A549 (cell line): ENCODE results near the gene PPA2. TPM values are rescaled to one million over a fixed set of nuclear protein-coding genes. Genes with fewer than 3 reads are reported as not detected.

Experiments used
- ATAC-seq, 2 experiments: fragments of 200-7000 bp in 1 of 2; fragments of >200 bp in 1 of 2; cut with Nextera tagmentation in 1 of 2; cut with Tn5 transposase in 1 of 2; 3 replicates each; pipeline versions ENCODE4 v1.8.0 to v1.9.1; 2018 to 2020; ENCODE audit warnings: mild to moderate bottlenecking in 1 of 2, moderate library complexity in 1 of 2
- CTCF ChIA-PET: fragments of 300-600 bp; sonication (Branson Sonifier 250); formaldehyde crosslinking; extraction: SDS; loops from one replicate; lab custom pipeline; 2021; ENCODE audit warnings: antibody characterized with exemption, inconsistent platforms; lab: Yijun Ruan, JAX
- POLR2A ChIA-PET: fragments of 350-600 bp; formaldehyde crosslinking; extraction: SDS; loops from one replicate; lab custom pipeline; 2021; ENCODE audit warnings: antibody characterized with exemption, inconsistent platforms; lab: Yijun Ruan, JAX
- DNase-seq, 2 experiments: peaks; one replicate each; pipeline versions ENCODE4 v3.0.0 to v3.0.0-alpha.2; 2011 to 2016; ENCODE audit warnings: low read depth in 1 of 2, low spot score in 1 of 2
- FAIRE-seq: peaks from 2 replicates; lab custom pipeline; 2011; peaks lifted over from hg19 to GRCh38; lab: Jason Lieb, UNC
- H3K27ac ChIP-seq, 2 experiments: fragments of >200 bp; sonication (Bioruptor Twin); formaldehyde crosslinking; 3 replicates each; pipeline ENCODE4 v1.5.1; 2016 to 2017
- H3K4me1 ChIP-seq: fragments of >200 bp; sonication (Bioruptor Twin); formaldehyde crosslinking; 3 replicates; pipeline ENCODE4 v1.6.1; 2016
- H3K4me2 ChIP-seq: fragments of >200 bp; sonication (Bioruptor Twin); formaldehyde crosslinking; 3 replicates; pipeline ENCODE4 v1.6.1; 2016
- H3K4me3 ChIP-seq: fragments of >200 bp; sonication (Bioruptor Twin); formaldehyde crosslinking; 3 replicates; pipeline ENCODE4 v1.5.1; 2016
- H3K9me3 ChIP-seq: fragments of >200 bp; sonication (Bioruptor Twin); formaldehyde crosslinking; 3 replicates; pipeline ENCODE4 v1.6.1; 2016
- BHLHE40 ChIP-seq: IDR thresholded peaks from 2 replicates; pipeline ENCODE4 v1.6.1; 2012; ENCODE audit warnings: low read depth, low read length, inconsistent platforms
- CHD2 ChIP-seq: fragments of 150-350 bp; IDR thresholded peaks from 2 replicates; pipeline ENCODE4 v1.6.1; 2014; ENCODE audit warnings: low read length; ENCODE audit not compliant: partially characterized antibody
- FOSL2 ChIP-seq, 2 experiments: fragments of 450-650 bp in 1 of 2; fragments of >200 bp in 1 of 2; sonication (Bioruptor Twin) in 1 of 2; formaldehyde crosslinking; IDR thresholded peaks; 2 replicates each; pipeline versions ENCODE4 v1.5.0 to v1.6.1; 2016 to 2020; ENCODE audit warnings: mild to moderate bottlenecking in 1 of 2, moderate library complexity in 1 of 2
- HOXA7 ChIP-seq: fragments of 250-450 bp; sonication (Bioruptor Pico); IDR thresholded peaks from 2 replicates; pipeline ENCODE4 v1.5.0; 2020; ENCODE audit warnings: mild to moderate bottlenecking, moderate library complexity
- HOXB5 ChIP-seq: fragments of 250-450 bp; sonication (Bioruptor Pico); IDR thresholded peaks from 2 replicates; pipeline ENCODE4 v1.5.0; 2020; ENCODE audit warnings: mild to moderate bottlenecking, moderate library complexity
- JUN ChIP-seq, 2 experiments: fragments of >200 bp; sonication (Bioruptor Twin); formaldehyde crosslinking; IDR thresholded peaks; 2 replicates in 1 of 2; 3 replicates in 1 of 2; pipeline ENCODE4 v1.6.1; 2016 to 2017
- KDM5A ChIP-seq: fragments of 200-600 bp; sonication (generic); IDR thresholded peaks from 2 replicates; pipeline ENCODE4 v1.6.1; 2016; ENCODE audit warnings: antibody characterized with exemption, mild to moderate bottlenecking
- MAFK ChIP-seq: fragments of 450-650 bp; IDR thresholded peaks from 2 replicates; pipeline ENCODE4 v1.6.1; 2014; ENCODE audit not compliant: partially characterized antibody
- NFE2L2 ChIP-seq: fragments of 150-350 bp; conservative IDR thresholded peaks from 2 replicates; pipeline ENCODE4 v1.6.1; 2014; ENCODE audit warnings: low read length
- PHF8 ChIP-seq: fragments of 200-600 bp; sonication (generic); IDR thresholded peaks from 2 replicates; pipeline ENCODE4 v1.6.1; 2016; ENCODE audit warnings: low read depth, mild to moderate bottlenecking, antibody characterized with exemption, moderate library complexity, borderline replicate concordance
- RAD21 ChIP-seq, 2 experiments: fragments of >200 bp in 1 of 2; sonication (Bioruptor Twin) in 1 of 2; formaldehyde crosslinking in 1 of 2; IDR thresholded peaks in 1 of 2; conservative IDR thresholded peaks in 1 of 2; 2 replicates in 1 of 2; 3 replicates in 1 of 2; pipeline ENCODE4 v1.6.1; 2012 to 2018; ENCODE audit warnings: inconsistent platforms in 1 of 2
- RARB ChIP-seq: fragments of 250-450 bp; sonication (Bioruptor Pico); IDR thresholded peaks from 2 replicates; pipeline ENCODE4 v1.8.0; 2021; ENCODE audit warnings: mild to moderate bottlenecking, moderate library complexity
- SMC3 ChIP-seq: fragments of >200 bp; sonication (Bioruptor Twin); formaldehyde crosslinking; IDR thresholded peaks from 3 replicates; pipeline ENCODE4 v1.6.1; 2018; ENCODE audit warnings: inconsistent platforms
- SREBF2 ChIP-seq: fragments of 450-650 bp; IDR thresholded peaks from 2 replicates; pipeline ENCODE4 v1.6.1; 2014; ENCODE audit warnings: mild to moderate bottlenecking, moderate library complexity
- TFCP2L1 ChIP-seq: fragments of 250-450 bp; sonication (Bioruptor Pico); IDR thresholded peaks from 2 replicates; pipeline ENCODE4 v1.5.0; 2021; ENCODE audit warnings: mild to moderate bottlenecking
- TP53 ChIP-seq: fragments of 250-450 bp; sonication (Bioruptor Pico); IDR thresholded peaks from 2 replicates; pipeline ENCODE4 v1.5.0; 2021; ENCODE audit warnings: mild to moderate bottlenecking, moderate library complexity
- ZFP36 ChIP-seq: fragments of 450-650 bp; IDR thresholded peaks from 2 replicates; pipeline ENCODE4 v1.6.1; 2014; ENCODE audit warnings: borderline replicate concordance; ENCODE audit not compliant: partially characterized antibody
- ZNF302 ChIP-seq: fragments of 250-450 bp; sonication (Bioruptor Pico); IDR thresholded peaks from 2 replicates; pipeline ENCODE4 v1.9.0; 2021; ENCODE audit warnings: inconsistent platforms, mild to moderate bottlenecking, moderate library complexity
- WGBS: methylation state at CpG from one replicate; pipeline ENCODE4 v1.1.6; 2017; ENCODE audit errors: missing lambda C conversion rate; 5-methylcytosine and 5-hydroxymethylcytosine counted together
- polyA minus RNA-seq: library from RNA; depleted of rRNA, polyadenylated mRNA; stranded (reverse); fragments of >200 nt; gene quantifications from 2 replicates; pipeline ENCODE4 v1.2.3, GENCODE V29; 2011; rRNA and poly(A)+ RNA removed
- polyA plus RNA-seq, 4 experiments: library from polyadenylated mRNA; depleted of rRNA in 3 of 4; stranded (reverse); fragments of >200 nt; fragmentation: RNase III in 1 of 4; extraction: RNeasy Plus Mini Kit Qiagen cat#74134 plus additional on column Dnase treatment in 1 of 4; gene quantifications; 2 replicates in 3 of 4; 3 replicates in 1 of 4; pipeline ENCODE4 v1.2.3, GENCODE V29; 2011 to 2017
- TF ChIP-seq, protein P1 (sequence below): fragments of 150-350 bp; IDR thresholded peaks from 2 replicates; pipeline ENCODE4 v1.6.1; 2014; ENCODE audit warnings: low read depth, mild to moderate bottlenecking, low read length
- TF ChIP-seq, protein P2 (sequence below): fragments of 200-600 bp; sonication (generic); IDR thresholded peaks from 2 replicates; pipeline ENCODE4 v1.6.1; 2016; ENCODE audit warnings: antibody characterized with exemption, mild to moderate bottlenecking, moderate library complexity
- TF ChIP-seq, protein P3 (sequence below): fragments of >200 bp; sonication (Bioruptor Twin); formaldehyde crosslinking; IDR thresholded peaks from 3 replicates; pipeline ENCODE4 v1.5.1; 2016
- TF ChIP-seq, protein P4 (sequence below): IDR thresholded peaks from 2 replicates; pipeline ENCODE4 v1.6.1; 2012; ENCODE audit warnings: low read depth, borderline replicate concordance
- TF ChIP-seq, protein P5 (sequence below): fragments of >200 bp; sonication (Bioruptor Twin); formaldehyde crosslinking; IDR thresholded peaks from 3 replicates; pipeline ENCODE4 v1.6.1; 2016
- TF ChIP-seq, protein P6 (sequence below): fragments of 450-650 bp; IDR thresholded peaks from 2 replicates; pipeline ENCODE4 v1.6.1; 2014; ENCODE audit warnings: antibody characterized with exemption
- TF ChIP-seq, protein P7 (sequence below): fragments of 250-450 bp; sonication (Bioruptor Pico); IDR thresholded peaks from 2 replicates; pipeline ENCODE4 v1.5.0; 2020; ENCODE audit warnings: low read depth, mild to moderate bottlenecking, moderate library complexity

PPA2 gene
- polyA plus RNA-seq (2011; rRNA removed), result 125 and 140 TPM in 2 replicates
- 35.9 and 36.2 TPM in 2 replicates for polyA plus RNA-seq (2012; cell fraction: cytosol; rRNA removed)
- 18.8 and 24.5 TPM in 2 replicates for polyA plus RNA-seq (2012; cell fraction: nucleus; rRNA removed)
- 87.1 to 94.8 TPM (median 89.1 TPM) in 3 replicates for polyA plus RNA-seq (2017; fragmentation: RNase III; extraction: RNeasy Plus Mini Kit Qiagen cat#74134 plus additional on column Dnase treatment)
- 23.2 and 30.4 TPM in 2 replicates for polyA minus RNA-seq

DNA sequence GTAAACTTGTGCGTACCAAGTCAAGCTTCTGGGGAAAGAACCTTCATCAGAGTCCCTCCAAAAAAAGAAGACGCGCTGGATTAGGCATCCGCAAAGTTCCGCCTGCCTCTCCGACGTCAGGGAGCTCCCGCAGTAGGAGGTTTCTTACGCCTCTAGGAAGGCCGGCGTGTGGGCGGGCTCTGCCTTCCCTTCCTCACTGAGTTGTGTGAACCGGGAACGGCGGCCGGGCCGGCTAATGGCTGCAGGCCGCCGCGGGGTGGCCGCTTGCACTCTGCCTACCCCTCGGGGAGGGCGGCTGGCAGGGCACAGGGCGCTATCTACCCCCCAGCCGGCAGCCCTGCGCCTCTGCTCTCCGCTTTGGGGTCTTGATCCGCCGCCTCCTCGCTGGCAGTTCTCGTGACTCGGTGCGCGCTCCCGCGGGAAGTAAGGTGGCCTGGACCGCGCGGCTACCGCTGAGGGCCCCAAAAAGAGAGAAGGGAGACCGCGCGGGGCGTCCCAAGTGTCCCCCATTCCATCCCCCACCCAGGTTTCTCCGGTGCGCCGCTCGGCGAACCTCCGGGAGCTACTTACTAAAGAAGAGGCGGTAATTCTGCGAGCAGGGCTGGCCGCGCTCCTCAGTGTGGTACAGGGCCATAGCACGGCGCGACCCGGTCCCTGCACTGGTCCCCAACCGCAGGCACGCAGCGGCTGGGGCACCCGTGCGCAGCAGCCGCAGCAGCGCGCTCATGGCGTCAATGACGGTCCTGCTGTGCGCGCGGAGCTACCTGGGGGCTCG, at the start of gene PPA2:
Gene PPA2 (minus strand): TSS at position 739 of the 775 bp plus-strand sequence. CDS start 12 bp downstream, at position 727.
- ChIA-PET POLR2A (interaction anchor here (0.5 to 1.9 kb wide), 7 partner anchors 9 to 721 kb away, joined by 3 to 9 read pairs (median 3); partner anchors contain the start of gene TET2), CTCF (interaction anchor here (0.6 to 2.0 kb wide), 23 partner anchors 11 to 728 kb away, joined by 3 to 10 read pairs (median 4); partner anchors contain the start of genes GSTCD, INTS12 and TET2)
- Histone ChIP-seq H3K9me3 (no peaks in the 10 kb centered on the region), H3K4me1 (peaks cover 14% of the 10 kb centered on the region), H3K27ac (peak within 1 kb of the TSS; percentile 93 to 99), H3K4me2 (peak within 1 kb of the TSS; percentile 83), H3K4me3 (peak within 1 kb of the TSS; percentile 78)
- FAIRE-seq (no peak), ATAC-seq (peak; percentile 93 to 94), DNase-seq (peak; percentile 43 to 85)
- WGBS, result 0% methylated on average over 4 of the region's 72 CpGs
- no peak for TF ChIP-seq MAFK
- no peak for TF ChIP-seq SMC3
- TF ChIP-seq HOXA7 (CRISPR knock-in tag), result no peak
- TF ChIP-seq HOXB5, result no peak
- no peak for TF ChIP-seq ZFP36
- peak in 1 of 2 experiments; percentile 72; a peak in 2 of 5 replicates for TF ChIP-seq JUN (IDR thresholded peaks at IDR 0.05)
- no peak for TF ChIP-seq BHLHE40
- no peak for TF ChIP-seq FOSL2 (IDR thresholded peaks at IDR 0.05)
- TF ChIP-seq FOSL2 (CRISPR knock-in tag; IDR thresholded peaks at IDR 0.05), result no peak
- TF ChIP-seq, protein P1, sequence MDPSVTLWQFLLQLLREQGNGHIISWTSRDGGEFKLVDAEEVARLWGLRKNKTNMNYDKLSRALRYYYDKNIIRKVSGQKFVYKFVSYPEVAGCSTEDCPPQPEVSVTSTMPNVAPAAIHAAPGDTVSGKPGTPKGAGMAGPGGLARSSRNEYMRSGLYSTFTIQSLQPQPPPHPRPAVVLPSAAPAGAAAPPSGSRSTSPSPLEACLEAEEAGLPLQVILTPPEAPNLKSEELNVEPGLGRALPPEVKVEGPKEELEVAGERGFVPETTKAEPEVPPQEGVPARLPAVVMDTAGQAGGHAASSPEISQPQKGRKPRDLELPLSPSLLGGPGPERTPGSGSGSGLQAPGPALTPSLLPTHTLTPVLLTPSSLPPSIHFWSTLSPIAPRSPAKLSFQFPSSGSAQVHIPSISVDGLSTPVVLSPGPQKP, result no peak
- TF ChIP-seq, protein P2, sequence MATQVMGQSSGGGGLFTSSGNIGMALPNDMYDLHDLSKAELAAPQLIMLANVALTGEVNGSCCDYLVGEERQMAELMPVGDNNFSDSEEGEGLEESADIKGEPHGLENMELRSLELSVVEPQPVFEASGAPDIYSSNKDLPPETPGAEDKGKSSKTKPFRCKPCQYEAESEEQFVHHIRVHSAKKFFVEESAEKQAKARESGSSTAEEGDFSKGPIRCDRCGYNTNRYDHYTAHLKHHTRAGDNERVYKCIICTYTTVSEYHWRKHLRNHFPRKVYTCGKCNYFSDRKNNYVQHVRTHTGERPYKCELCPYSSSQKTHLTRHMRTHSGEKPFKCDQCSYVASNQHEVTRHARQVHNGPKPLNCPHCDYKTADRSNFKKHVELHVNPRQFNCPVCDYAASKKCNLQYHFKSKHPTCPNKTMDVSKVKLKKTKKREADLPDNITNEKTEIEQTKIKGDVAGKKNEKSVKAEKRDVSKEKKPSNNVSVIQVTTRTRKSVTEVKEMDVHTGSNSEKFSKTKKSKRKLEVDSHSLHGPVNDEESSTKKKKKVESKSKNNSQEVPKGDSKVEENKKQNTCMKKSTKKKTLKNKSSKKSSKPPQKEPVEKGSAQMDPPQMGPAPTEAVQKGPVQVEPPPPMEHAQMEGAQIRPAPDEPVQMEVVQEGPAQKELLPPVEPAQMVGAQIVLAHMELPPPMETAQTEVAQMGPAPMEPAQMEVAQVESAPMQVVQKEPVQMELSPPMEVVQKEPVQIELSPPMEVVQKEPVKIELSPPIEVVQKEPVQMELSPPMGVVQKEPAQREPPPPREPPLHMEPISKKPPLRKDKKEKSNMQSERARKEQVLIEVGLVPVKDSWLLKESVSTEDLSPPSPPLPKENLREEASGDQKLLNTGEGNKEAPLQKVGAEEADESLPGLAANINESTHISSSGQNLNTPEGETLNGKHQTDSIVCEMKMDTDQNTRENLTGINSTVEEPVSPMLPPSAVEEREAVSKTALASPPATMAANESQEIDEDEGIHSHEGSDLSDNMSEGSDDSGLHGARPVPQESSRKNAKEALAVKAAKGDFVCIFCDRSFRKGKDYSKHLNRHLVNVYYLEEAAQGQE, result peak; percentile 49
- no peak for TF ChIP-seq TP53 (CRISPR knock-in tag)
- TF ChIP-seq KDM5A, result no peak
- no peak for TF ChIP-seq SREBF2
- TF ChIP-seq ZNF302 (CRISPR knock-in tag), result no peak
- TF ChIP-seq, protein P3, sequence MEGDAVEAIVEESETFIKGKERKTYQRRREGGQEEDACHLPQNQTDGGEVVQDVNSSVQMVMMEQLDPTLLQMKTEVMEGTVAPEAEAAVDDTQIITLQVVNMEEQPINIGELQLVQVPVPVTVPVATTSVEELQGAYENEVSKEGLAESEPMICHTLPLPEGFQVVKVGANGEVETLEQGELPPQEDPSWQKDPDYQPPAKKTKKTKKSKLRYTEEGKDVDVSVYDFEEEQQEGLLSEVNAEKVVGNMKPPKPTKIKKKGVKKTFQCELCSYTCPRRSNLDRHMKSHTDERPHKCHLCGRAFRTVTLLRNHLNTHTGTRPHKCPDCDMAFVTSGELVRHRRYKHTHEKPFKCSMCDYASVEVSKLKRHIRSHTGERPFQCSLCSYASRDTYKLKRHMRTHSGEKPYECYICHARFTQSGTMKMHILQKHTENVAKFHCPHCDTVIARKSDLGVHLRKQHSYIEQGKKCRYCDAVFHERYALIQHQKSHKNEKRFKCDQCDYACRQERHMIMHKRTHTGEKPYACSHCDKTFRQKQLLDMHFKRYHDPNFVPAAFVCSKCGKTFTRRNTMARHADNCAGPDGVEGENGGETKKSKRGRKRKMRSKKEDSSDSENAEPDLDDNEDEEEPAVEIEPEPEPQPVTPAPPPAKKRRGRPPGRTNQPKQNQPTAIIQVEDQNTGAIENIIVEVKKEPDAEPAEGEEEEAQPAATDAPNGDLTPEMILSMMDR, result peak; percentile 60; the same call in 2 of the 3 replicates
- TF ChIP-seq, protein P4, sequence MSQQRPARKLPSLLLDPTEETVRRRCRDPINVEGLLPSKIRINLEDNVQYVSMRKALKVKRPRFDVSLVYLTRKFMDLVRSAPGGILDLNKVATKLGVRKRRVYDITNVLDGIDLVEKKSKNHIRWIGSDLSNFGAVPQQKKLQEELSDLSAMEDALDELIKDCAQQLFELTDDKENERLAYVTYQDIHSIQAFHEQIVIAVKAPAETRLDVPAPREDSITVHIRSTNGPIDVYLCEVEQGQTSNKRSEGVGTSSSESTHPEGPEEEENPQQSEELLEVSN, result no peak
- TF ChIP-seq RAD21 (conservative IDR thresholded peaks at IDR 0.05 in 1 of 2, IDR thresholded peaks at IDR 0.05 in 1 of 2), result no peak; a peak in 1 of 5 replicates
- no peak for TF ChIP-seq RARB (CRISPR knock-in tag)
- TF ChIP-seq NFE2L2, result no peak
- TF ChIP-seq, protein P5, sequence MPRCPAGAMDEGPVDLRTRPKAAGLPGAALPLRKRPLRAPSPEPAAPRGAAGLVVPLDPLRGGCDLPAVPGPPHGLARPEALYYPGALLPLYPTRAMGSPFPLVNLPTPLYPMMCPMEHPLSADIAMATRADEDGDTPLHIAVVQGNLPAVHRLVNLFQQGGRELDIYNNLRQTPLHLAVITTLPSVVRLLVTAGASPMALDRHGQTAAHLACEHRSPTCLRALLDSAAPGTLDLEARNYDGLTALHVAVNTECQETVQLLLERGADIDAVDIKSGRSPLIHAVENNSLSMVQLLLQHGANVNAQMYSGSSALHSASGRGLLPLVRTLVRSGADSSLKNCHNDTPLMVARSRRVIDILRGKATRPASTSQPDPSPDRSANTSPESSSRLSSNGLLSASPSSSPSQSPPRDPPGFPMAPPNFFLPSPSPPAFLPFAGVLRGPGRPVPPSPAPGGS, result 0 out of 3 replicates have a peak, but pooled peaks have one; percentile 62
- TF ChIP-seq PHF8, result peak; percentile 74
- TF ChIP-seq CHD2, result no peak
- TF ChIP-seq, protein P6, sequence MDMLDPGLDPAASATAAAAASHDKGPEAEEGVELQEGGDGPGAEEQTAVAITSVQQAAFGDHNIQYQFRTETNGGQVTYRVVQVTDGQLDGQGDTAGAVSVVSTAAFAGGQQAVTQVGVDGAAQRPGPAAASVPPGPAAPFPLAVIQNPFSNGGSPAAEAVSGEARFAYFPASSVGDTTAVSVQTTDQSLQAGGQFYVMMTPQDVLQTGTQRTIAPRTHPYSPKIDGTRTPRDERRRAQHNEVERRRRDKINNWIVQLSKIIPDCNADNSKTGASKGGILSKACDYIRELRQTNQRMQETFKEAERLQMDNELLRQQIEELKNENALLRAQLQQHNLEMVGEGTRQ, result no peak
- TF ChIP-seq TFCP2L1 (CRISPR knock-in tag), result no peak
- TF ChIP-seq, protein P7, sequence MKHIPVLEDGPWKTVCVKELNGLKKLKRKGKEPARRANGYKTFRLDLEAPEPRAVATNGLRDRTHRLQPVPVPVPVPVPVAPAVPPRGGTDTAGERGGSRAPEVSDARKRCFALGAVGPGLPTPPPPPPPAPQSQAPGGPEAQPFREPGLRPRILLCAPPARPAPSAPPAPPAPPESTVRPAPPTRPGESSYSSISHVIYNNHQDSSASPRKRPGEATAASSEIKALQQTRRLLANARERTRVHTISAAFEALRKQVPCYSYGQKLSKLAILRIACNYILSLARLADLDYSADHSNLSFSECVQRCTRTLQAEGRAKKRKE (CRISPR knock-in tag), result no peak
